Heart left ventricle (tissue), 13 donors: ENCODE measurements around the gene TEX55.

Experiments used
- CTCF ChIP-seq, 12 donors: fragments of 200-600 bp; sonication (generic) in 4 of 12; IDR thresholded peaks; one replicate each; pipeline versions ENCODE4 v1.5.0 to v1.8.0; 2018 to 2022; ENCODE audit warnings: antibody characterized with exemption in 12 of 12, mild to moderate bottlenecking in 5 of 12
- POLR2A ChIP-seq, 2 donors: fragments of 450-650 bp; IDR thresholded peaks; one replicate each; pipeline ENCODE4 v1.6.1; 2017; ENCODE audit warnings: antibody characterized with exemption in 2 of 2, mild to moderate bottlenecking in 2 of 2, moderate library complexity in 2 of 2
- donor health status: ischemic (EF 13 %, LVEDD 7.1; RV severe dilation, severe dysfunction).
- donor health status: DM: no; HTN: yes; CAD: no.
- donor health status: DM: no; HTN: no; CAD: no.
- donor health status: ischemic (EF 25% LVEDD 6.9; RV normal size, moderate dysfunction).
- donor health status: ischemic (EF 25% LVEDD 5.7; RV mildly dilated, moderate dysfunction).
- donor health status: ischemic (EF 35%, LVEDD 5.7; RV mildly dilated, moderate dysfunction).
- donor health status: nonischemic (EF 11% LVEDD 7.7; RV severe dilation, severe dysfunction).
- donor health status: DM: yes; HTN: yes; CAD: no.
- donor health status: PGD.
- donor health status: ischemic (EF 29% LVEDD 5.4; RV normal size, mild dysfunction).
- donor health status: nonischemic (EF 23%, LVEDD 6.1; RV moderate dilation, normal function).

GRCh38 chr3:119146578-119147375, 812 bp downstream of the TEX55 start:
- TF ChIP-seq POLR2A (IDR thresholded peaks at IDR 0.05) (no peak), CTCF (IDR thresholded peaks at IDR 0.05) (no peak)
